Stromal cell of bone marrow (primary cell): ENCODE data around the gene MRPS5.

Experiments
- DNase-seq: peaks from one replicate; pipeline ENCODE4 v3.0.0-alpha.2; 2012; ENCODE audit warnings: low read depth

MRPS5 gene

GRCh38 chr2:95059656-95060370, 61.8 kb downstream of the MRPS5 start:
- no peak for DNase-seq

- DNase-seq = no peak
Measured at GRCh38 chr2:95058989-95059641, 62.5 kb downstream of the MRPS5 start.

DNA sequence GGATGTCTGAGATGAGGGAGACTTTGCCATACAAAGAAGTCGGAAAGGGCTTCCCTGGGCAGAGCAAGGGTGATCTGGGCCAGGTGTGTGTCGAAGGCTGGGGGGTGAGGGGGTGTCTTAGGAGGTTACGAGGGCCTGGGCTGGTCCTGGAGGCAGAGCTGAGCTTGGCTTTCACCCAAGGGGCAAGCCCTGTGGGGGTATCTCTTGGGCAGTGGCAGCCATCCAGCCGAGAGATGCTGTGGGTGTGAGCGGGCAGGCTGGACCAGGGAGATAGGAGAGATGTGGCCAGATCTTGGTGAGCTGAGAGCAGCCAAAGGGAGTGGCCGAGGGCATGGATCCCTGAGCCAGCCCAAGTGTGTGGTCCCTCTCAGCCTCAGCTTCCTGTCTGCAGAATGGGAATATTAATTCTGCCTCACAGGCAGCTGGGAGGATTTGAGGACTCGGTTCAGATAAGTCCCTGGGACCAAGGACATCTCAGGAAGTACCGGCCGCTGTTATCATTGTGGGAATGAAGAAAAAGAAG, 63.1 kb downstream of the MRPS5 start:
- no peak for DNase-seq

DNA sequence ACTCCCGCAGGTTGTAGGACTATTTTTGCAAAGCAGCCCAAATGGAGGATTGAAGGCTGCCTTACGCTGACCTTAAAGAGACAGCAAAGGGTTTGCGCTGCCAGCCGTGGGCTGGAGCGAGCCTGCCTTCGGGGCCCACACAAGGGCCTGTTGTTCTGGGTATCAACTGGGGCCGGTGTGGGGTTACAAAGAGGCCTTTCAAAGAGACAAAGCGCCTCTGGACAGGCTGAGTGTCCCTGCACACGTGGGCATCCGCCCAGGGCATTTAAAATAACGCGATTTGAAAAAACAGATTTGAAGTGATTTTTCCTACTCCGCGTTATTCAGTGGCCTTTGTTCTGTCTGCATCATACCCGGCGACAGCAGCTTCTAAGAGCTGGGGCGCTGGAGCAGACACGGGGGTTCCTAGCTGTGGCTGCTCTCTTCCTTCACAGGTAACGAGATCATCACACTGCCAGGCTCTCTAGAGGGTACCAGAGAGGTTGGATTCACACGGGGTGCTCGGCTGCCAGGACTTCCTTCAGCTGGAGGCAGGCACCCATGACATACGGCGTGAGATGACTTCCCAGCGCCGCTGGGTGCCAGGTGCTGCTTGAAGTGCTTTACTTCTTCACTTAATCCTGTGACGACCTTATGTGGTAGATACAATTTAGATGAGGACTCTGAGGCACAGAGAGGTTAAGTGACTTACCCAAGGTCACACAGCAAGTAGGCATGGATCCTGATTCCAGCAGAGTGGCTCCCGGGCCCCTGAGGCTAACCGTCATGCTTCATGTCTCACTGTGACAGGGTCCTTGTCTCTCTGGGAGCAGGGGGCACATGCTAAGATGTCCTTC, 63.9 kb downstream of the MRPS5 start:
- DNase-seq = no peak

DNA sequence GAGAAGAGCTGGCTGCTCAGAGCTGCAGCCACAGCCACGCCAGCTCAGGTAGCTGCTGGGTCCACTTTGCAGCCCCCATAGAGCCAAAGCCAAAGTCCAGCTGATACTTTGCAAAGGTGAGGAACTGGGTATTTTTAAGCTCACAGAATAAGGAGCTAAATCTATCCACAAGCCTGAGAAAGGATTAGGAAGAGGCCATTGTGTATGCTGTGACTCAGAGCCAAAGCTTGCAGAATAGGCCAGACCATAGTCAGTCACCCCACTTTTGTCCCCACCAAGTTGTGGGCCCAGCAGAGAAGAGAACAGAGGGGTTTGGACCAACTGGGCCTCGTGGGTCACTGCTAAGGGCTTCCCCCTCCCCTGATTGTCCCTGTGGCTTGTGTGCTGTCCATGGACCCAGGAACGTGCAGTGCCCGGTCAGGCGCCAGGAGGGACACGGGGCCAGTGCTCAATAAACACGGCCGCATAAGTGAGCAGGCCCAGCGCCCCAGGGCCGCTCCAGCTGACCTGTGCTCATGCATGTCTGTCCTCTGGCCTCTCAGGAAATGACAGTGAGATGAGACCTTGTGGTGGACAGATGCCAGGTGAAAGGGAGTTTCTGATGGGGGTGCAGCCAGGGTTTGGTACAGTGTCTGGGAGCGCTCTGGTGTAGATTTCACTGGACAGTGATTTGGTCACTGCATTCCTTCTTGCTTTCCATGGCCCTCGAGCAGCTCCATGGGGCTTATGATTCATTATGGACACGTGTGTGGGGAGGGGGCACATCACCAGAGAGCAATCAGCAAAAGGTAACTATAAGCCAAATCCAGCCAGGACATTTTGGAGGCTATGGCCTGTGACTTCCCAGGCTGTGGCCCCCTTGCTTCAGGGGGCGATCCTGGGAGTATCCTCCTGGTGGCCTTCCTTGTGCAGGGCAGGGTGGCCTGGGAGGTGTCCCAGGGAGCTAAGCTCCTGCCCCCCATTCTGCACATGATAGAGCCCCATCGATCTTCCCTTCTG, 64.8 kb downstream of the MRPS5 start:
- no peak for DNase-seq

GRCh38 chr2:95056044-95056443, 65.6 kb downstream of the MRPS5 start:
- DNase-seq = no peak

GRCh38 chr2:95055262-95055661, 66.3 kb downstream of the MRPS5 start:
- DNase-seq = no peak

GRCh38 chr2:95054016-95054415, 67.6 kb downstream of the MRPS5 start:
- DNase-seq = no peak

DNA sequence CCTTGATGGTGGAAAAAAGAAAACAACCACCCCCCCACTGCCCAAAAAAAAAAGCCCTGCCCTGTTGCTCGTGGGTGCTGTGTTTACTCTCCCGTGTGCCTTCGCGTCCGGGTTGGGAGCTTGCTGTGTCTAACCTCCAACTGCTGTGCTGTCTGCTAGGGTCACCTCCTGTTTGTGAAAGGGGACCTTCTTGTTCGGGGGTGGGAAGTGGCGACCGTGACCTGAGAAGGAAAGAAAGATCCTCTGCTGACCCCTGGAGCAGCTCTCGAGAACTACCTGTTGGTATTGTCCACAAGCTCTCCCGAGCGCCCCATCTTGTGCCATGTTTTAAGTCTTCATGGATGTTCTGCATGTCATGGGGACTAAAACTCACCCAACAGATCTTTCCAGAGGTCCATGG, 68.1 kb downstream of the MRPS5 start:
- DNase-seq = no peak

DNA sequence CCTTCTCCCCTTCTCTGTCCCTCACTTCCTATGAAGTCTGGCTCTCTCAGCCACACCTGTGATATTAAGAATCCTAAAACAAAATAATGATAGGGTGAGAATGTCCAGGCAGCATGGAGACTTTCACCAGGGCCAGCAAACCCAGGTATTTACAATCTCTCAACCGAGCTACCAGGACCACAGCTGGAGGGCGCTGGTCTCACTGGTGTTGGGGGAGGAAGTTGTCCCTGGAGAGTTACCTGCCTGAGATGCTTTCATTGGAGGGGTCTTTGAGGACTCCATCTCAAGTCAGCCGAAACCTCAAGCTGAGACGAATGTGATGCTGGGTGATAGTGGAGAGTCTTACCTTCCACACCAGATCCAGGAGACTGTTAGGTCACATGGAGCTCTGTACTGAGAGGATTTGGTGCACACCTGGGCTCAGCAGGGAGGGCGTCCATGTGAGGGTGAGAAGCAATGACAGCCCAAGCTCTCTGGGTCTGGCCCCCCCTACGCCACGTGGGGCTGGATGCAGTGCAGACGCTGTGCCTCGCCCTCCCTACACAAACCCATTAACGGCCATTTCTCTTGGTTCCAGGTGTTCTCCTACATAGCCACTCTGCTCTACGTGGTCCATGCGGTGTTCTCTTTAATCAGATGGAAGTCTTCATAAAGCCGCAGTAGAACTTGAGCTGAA, 68.7 kb downstream of the MRPS5 start:
- no peak for DNase-seq

DNA sequence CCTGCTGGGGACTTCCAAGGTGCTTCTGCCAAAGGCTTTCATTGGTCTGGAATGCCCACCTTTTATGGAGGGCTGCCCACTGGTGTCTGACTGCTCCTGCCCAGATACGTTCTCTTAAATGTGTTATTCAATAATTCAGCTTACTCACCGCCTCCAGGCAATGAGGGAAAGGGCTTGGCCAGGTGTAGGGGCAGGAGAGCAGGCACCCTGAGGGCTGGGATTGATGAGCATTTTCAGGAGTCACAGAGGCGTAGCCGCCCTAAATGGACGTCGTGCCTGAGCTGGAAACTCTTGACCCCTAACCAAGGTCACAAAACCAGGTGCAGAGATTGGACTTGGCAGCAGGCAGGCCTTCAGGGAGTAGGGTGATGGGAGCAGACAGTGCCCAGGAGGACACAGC, 69.3 kb downstream of the MRPS5 start:
- no peak for DNase-seq

DNA sequence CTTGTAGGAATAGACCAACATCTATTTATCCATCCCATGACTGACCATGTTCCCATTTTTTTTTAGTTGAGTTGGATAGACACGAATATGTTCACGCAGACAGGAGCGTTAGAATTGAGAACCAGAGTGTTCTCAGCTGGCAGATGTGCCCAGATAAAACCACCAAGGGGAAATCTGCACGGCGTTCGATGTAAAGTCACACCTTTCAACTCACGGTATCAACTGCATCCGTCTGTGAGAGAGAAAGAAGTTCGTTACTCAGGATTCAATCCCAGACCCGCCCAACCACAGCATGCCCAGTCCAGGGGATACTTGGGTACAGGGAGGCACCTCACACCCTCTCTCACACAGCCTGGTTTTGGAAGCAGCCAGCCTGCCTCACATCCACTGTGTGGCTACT, 70.0 kb downstream of the MRPS5 start:
- no peak for DNase-seq

GRCh38 chr2:95050385-95051300, 71.0 kb downstream of the MRPS5 start:
- no peak for DNase-seq

GRCh38 chr2:95049961-95050360, 71.6 kb downstream of the MRPS5 start:
- DNase-seq = no peak

- no peak for DNase-seq
Measured at GRCh38 chr2:95049683-95049955, 72.0 kb downstream of the MRPS5 start.

DNA sequence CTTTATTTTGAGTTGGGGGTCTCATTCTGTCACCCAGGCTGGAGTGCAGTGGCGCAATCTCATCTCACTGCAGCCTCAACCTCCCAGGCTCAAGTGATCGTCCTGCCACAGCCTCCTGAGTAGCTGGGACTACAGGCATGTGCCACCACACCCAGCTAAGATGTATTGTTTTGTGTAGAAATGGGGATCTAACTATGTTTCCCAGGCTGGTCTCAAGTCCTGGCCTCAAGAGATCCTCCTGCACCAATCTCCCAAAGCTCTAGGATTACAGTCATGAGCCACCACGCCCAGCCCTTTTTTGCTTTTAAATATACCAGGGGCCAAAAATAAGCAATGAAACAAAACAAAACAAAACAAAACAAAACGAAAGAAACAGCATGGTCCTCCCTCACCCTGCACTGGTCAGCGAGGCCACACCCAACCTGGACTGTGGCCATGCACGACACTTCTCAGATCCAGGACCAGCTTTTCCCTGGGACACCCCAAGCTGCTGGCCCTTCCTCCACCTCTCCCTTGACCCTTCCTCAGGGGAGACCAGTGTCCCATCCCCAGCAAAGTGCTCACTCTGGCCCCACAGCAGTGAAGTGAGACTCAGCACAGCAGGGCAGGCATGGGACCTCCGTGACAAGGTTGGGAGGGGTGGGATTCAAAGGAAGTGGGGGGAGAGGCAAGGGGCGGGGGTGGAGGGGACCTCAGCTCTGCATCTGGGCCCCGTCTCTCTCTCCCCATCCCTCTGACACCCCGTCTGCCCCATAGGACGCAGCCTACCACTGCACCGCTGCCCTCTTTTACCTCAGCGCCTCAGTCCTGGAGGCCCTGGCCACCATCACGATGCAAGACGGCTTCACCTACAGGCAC, 72.6 kb downstream of the MRPS5 start:
- no peak for DNase-seq

DNA sequence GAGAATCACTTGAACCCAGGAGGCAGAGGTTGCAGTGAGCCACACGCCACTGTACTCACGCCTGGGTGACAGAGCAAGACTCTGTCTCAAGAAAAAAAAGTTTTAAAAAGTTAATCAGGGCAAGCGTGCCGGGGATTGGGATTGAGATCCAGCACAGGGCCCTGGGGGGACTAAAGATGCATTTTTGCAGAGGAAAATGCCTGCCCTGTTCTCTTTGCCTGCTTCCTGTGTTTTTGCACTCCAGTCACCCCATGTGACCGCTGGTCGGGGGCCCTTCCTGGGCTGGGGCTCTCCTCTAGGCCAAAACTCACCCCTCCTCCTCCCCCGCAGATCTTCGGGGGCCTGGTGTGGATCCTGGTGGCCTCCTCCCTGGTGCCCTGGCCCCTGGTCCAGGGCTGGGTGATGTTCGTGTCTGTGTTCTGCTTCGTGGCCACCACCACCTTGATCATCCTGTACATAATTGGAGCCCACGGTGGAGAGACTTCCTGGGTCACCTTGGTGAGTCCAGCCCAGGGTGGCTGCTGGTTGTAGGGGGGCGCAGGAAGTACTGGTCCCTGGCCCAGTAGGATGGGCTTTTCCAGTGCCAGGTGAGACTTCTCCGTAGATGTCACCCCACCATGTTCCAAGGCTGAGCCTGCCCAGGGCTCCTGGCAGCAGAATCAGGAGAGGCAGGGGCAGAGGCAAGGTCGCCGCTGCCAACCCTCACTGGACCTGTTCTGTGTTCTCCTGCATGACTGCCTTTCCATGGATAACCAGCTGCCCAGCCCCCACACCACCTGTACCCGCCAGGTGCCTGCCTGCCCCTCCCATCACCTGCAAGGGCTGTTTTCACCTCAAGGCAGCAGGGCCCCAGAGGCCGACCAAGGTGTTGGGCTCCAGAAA, 73.7 kb downstream of the MRPS5 start:
- no peak for DNase-seq
